Heart left ventricle (tissue), 16 donors: ENCODE results near the gene MON2. TPM values are rescaled to one million over a fixed set of nuclear protein-coding genes. Genes with fewer than 3 reads are reported as not detected.
"Not testable (repeated sequence)": the region's sequence is repeated elsewhere in the genome, so short reads cannot be mapped to it uniquely, and the experiment has no call there.

Experiments
- ATAC-seq, 4 donors: fragments of 200-7000 bp; cut with Tn5 transposase; one replicate each; pipeline ENCODE4 v1.9.1; 2020 to 2022; ENCODE audit warnings: moderate library complexity in 4 of 4, mild to moderate bottlenecking in 3 of 4, moderate number of reproducible peaks in 1 of 4
- DNase-seq, 5 donors: peaks; one replicate each; pipeline ENCODE4 v3.0.0-alpha.2; 2020
- H3K27ac ChIP-seq, 12 donors: fragments of 200-600 bp; sonication (generic) in 4 of 12; one replicate each; pipeline versions ENCODE4 v1.5.0 to v1.8.0; 2016 to 2022; ENCODE audit warnings: mild to moderate bottlenecking in 2 of 12
- H3K27me3 ChIP-seq, 9 donors: fragments of 200-600 bp; sonication (generic) in 2 of 9; one replicate each; pipeline versions ENCODE4 v1.5.1 to v1.8.0; 2016 to 2022; ENCODE audit warnings: mild to moderate bottlenecking in 3 of 9
- H3K36me3 ChIP-seq, 9 donors: fragments of 200-600 bp; sonication (generic) in 2 of 9; one replicate each; pipeline versions ENCODE4 v1.5.0 to v1.8.0; 2018 to 2022; ENCODE audit warnings: mild to moderate bottlenecking in 2 of 9
- H3K4me1 ChIP-seq, 12 donors: fragments of 200-600 bp; sonication (generic) in 4 of 12; one replicate each; pipeline versions ENCODE4 v1.5.0 to v1.8.0; 2016 to 2022; ENCODE audit warnings: mild to moderate bottlenecking in 3 of 12
- H3K4me3 ChIP-seq, 12 donors: fragments of 200-600 bp; sonication (generic) in 4 of 12; one replicate each; pipeline versions ENCODE4 v1.5.0 to v1.8.0; 2017 to 2022; ENCODE audit warnings: mild to moderate bottlenecking in 9 of 12, moderate library complexity in 4 of 12
- H3K9me3 ChIP-seq, 12 donors: fragments of 200-600 bp; sonication (generic) in 4 of 12; one replicate each; pipeline versions ENCODE4 v1.5.0 to v1.8.0; 2016 to 2022; ENCODE audit warnings: mild to moderate bottlenecking in 1 of 12
- POLR2A ChIP-seq, 2 donors: fragments of 450-650 bp; IDR thresholded peaks; one replicate each; pipeline ENCODE4 v1.6.1; 2017; ENCODE audit warnings: antibody characterized with exemption in 2 of 2, mild to moderate bottlenecking in 2 of 2, moderate library complexity in 2 of 2
- WGBS, 4 donors: extraction: QIAGEN DNeasy Blood & Tissue Kit in 2 of 4; methylation state at CpG; one replicate each; pipeline versions ENCODE4 v1.1.5 to v1.1.7; 2013 to 2018; 5-methylcytosine and 5-hydroxymethylcytosine counted together
- intact Hi-C, 10 donors: fragments of 100-400 bp; cut with DNase I; formaldehyde crosslinking; loops; one replicate each; pipeline versions ENCODE4 v1.11.1 to v1.14.2; 2022
- polyA plus RNA-seq, 2 donors: library from polyadenylated mRNA; stranded (reverse); fragments of 200-250 nt; gene quantifications; one replicate each; pipeline ENCODE4 v1.2.3, GENCODE V29; 2013
- total RNA-seq, 9 donors: library from RNA; depleted of rRNA in 2 of 9; stranded (reverse); fragments of >200 nt in 2 of 9; fragmentation: NEBNext Ultra II Directional in 3 of 9; extraction: Animal tissue kit (Norgen Biotek cat#: 25700) in 3 of 9; gene quantifications; one replicate each; pipeline versions ENCODE4 v1.1.0 to v1.2.4, GENCODE V29; 2016 to 2023
- TF ChIP-seq, protein P1 (sequence below), 12 donors: fragments of 200-600 bp; sonication (generic) in 4 of 12; IDR thresholded peaks; one replicate each; pipeline versions ENCODE4 v1.5.0 to v1.8.0; 2018 to 2022; ENCODE audit warnings: antibody characterized with exemption in 12 of 12, mild to moderate bottlenecking in 5 of 12
- donor health status: ischemic (EF 13 %, LVEDD 7.1; RV severe dilation, severe dysfunction).
- donor health status: healthy with polysubstance abuse.
- donor health status: DM: no; HTN: yes; CAD: no.
- donor health status: DM: no; HTN: no; CAD: no.
- donor health status: ischemic (EF 25% LVEDD 6.9; RV normal size, moderate dysfunction).
- donor health status: ischemic (EF 25% LVEDD 5.7; RV mildly dilated, moderate dysfunction).
- donor health status: healthy.
- donor health status: DM: yes; HTN: yes; CAD: no.
- donor health status: ischemic (EF 35%, LVEDD 5.7; RV mildly dilated, moderate dysfunction).
- donor health status: nonischemic (EF 11% LVEDD 7.7; RV severe dilation, severe dysfunction).
- donor health status: DM: yes; HTN: yes; CAD: no.
- donor health status: PGD.
- donor health status: ischemic (EF 29% LVEDD 5.4; RV normal size, mild dysfunction).
- donor health status: nonischemic (EF 23%, LVEDD 6.1; RV moderate dilation, normal function).

Gene MON2
- total and polyA plus RNA-seq, 11 donors = 8.7 to 30.6 (median 17.0) TPM

DNA sequence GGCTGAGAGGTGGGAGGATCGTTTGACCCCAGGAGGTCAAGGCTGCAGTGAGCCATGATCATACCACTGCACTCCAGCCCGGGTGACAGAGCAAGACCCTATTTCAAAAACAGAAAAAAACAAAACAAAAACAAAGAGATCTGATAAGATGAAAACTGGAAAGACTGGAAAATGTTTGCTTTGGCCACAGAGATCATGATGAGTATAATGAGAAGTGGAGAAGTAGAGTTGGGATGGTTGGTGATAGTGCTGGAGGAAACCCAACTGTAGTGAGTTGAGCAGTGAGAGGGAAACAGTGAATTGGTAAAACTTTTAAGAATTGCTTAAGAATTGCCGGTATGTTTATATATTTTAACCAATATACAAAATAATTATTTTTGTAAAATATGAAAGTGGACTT lies 39.2 kb downstream of the MON2 start:
- H3K27ac ChIP-seq = no peak overlapping the region
- TF ChIP-seq POLR2A (IDR thresholded peaks at IDR 0.05) = no peak
- TF ChIP-seq, protein P1, sequence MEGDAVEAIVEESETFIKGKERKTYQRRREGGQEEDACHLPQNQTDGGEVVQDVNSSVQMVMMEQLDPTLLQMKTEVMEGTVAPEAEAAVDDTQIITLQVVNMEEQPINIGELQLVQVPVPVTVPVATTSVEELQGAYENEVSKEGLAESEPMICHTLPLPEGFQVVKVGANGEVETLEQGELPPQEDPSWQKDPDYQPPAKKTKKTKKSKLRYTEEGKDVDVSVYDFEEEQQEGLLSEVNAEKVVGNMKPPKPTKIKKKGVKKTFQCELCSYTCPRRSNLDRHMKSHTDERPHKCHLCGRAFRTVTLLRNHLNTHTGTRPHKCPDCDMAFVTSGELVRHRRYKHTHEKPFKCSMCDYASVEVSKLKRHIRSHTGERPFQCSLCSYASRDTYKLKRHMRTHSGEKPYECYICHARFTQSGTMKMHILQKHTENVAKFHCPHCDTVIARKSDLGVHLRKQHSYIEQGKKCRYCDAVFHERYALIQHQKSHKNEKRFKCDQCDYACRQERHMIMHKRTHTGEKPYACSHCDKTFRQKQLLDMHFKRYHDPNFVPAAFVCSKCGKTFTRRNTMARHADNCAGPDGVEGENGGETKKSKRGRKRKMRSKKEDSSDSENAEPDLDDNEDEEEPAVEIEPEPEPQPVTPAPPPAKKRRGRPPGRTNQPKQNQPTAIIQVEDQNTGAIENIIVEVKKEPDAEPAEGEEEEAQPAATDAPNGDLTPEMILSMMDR (IDR thresholded peaks at IDR 0.05) = no peak
- DNase-seq (no peak), ATAC-seq (no peak)
- H3K27me3 ChIP-seq = no peaks in the 10 kb centered on the region
- no peaks in the 10 kb centered on the region for H3K9me3 ChIP-seq
- H3K36me3 ChIP-seq = peaks cover 0 to 96% (median 74%) of the 10 kb centered on the region in 9 donors
- 90 to 97% (median 92%) methylated on average over 3 of the region's 3 CpGs for WGBS, 4 donors
- H3K4me3 ChIP-seq = no peak overlapping the region
- intact Hi-C loops = no loop called here
- peaks cover 0 to 7% (median 0%) of the 10 kb centered on the region in 12 donors for H3K4me1 ChIP-seq

DNA sequence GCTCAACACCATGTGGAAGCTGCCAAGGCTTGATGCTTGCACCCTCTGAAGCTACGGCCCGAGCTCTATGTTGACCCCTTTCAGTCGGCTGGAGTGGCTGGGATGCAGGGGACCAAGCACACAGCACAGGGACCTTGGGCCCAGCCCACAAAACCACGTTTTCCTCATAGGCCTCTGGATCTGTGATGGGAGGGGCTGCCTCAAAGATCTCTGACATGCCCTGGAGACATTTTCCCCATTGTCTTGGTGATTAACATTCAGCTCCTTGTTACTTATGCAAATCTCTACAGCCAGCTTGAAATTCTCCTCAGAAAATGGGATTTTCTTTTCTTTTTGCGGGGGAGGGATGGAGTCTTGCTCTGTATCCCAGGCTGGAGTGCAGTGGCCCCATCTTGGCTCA lies 46.3 kb downstream of the MON2 start:
- H3K27ac ChIP-seq = no peak overlapping the region
- intact Hi-C loops = no loop called here
- H3K4me3 ChIP-seq = no peak overlapping the region
- H3K9me3 ChIP-seq = peaks cover 0 to 5% (median 0%) of the 10 kb centered on the region in 12 donors
- peaks cover 0 to 9% (median 0%) of the 10 kb centered on the region in 12 donors for H3K4me1 ChIP-seq
- peaks cover 0 to 43% (median 28%) of the 10 kb centered on the region in 9 donors for H3K36me3 ChIP-seq
- no peak for ATAC-seq
- no peak for DNase-seq
- TF ChIP-seq POLR2A (IDR thresholded peaks at IDR 0.05) = no peak
- TF ChIP-seq, protein P1 (IDR thresholded peaks at IDR 0.05) = no peak
- WGBS, 4 donors = 95 to 100% (median 98%) methylated on average over 5 of the region's 5 CpGs
- H3K27me3 ChIP-seq = no peaks in the 10 kb centered on the region

- Histone ChIP-seq H3K36me3 (peaks cover 0 to 32% (median 17%) of the 10 kb centered on the region in 9 donors), H3K4me1 (peaks cover 0 to 18% (median 2%) of the 10 kb centered on the region in 12 donors)
- ATAC-seq, intact Hi-C loops, H3K27me3 ChIP-seq, H3K27ac ChIP-seq, H3K9me3 ChIP-seq, H3K4me3 ChIP-seq, DNase-seq: not testable (repeated sequence)
- WGBS, 4 donors = 98 to 99% (median 98%) methylated on average over 3 of the region's 3 CpGs
Measured at GRCh38 chr12:62514080-62514479, 47.5 kb downstream of the MON2 start.

DNA sequence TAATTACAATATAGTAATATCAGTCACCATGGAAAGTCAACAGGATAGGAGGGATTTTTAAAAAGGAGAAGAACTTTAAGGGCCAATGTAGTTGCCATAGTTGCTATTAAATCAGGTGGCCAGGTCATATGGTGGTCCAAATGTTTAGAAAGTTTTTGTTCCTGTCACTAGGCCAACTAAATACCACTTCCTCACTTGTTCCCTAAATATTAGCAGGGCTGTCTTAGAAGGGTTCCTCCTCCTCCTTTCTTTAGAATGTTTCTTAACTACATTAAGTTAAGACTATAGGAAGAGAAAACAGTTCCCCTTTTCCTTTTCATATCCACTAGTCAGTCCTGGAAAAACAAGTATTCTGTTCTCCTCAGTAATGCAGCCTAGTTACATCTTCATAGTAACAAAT lies 50.3 kb downstream of the MON2 start:
- intact Hi-C loops = no loop called here
- no peak for TF ChIP-seq POLR2A (IDR thresholded peaks at IDR 0.05)
- TF ChIP-seq, protein P1 (IDR thresholded peaks at IDR 0.05) = no peak
- Histone ChIP-seq H3K27me3 (no peaks in the 10 kb centered on the region), H3K4me1 (peaks cover 0 to 18% (median 2%) of the 10 kb centered on the region in 12 donors), H3K36me3 (peaks cover 0 to 24% (median 9%) of the 10 kb centered on the region in 9 donors), H3K4me3 (no peak overlapping the region), H3K27ac (no peak overlapping the region), H3K9me3 (peaks cover 0 to 5% (median 0%) of the 10 kb centered on the region in 12 donors)
- DNase-seq (no peak), ATAC-seq (peak in 1 of 4 donors; percentile 36)

- H3K27me3 ChIP-seq = no peaks in the 10 kb centered on the region
- H3K9me3 ChIP-seq = peaks cover 0 to 5% (median 0%) of the 10 kb centered on the region in 12 donors
- 92 to 98% (median 95%) methylated on average over 2 of the region's 2 CpGs for WGBS, 4 donors
- peaks cover 0 to 18% (median 2%) of the 10 kb centered on the region in 12 donors for H3K4me1 ChIP-seq
- intact Hi-C loops = no loop called here
- peaks cover 0 to 21% (median 9%) of the 10 kb centered on the region in 9 donors for H3K36me3 ChIP-seq
- no peak for DNase-seq
- H3K4me3 ChIP-seq = no peak overlapping the region
- no peak for ATAC-seq
- TF ChIP-seq POLR2A (IDR thresholded peaks at IDR 0.05) = no peak
- TF ChIP-seq, protein P1 (IDR thresholded peaks at IDR 0.05) = no peak
- no peak overlapping the region for H3K27ac ChIP-seq
Measured at GRCh38 chr12:62517887-62518286, 51.3 kb downstream of the MON2 start.
